K562 (cell line): Measurements from ENCODE around the gene SOX6. TPM values are rescaled to one million over a fixed set of nuclear protein-coding genes. Genes with fewer than 3 reads are reported as not detected.

Source experiments
- ATAC-seq: fragments of 200-7000 bp; cut with Tn5 transposase; 3 replicates; pipeline ENCODE4 v1.9.1; 2020; ENCODE audit warnings: moderate library complexity
- BruUV-seq: library from RNA; stranded (reverse); fragments of 400-500 nt; replicated peaks from 2 replicates; lab custom pipeline; 2021; lab: Mats Ljungman, UMichigan
- CTCF ChIA-PET: fragments of 300-600 bp; formaldehyde crosslinking; extraction: SDS; loops from one replicate; lab custom pipeline; 2021; ENCODE audit warnings: low intra/inter-chr PET ratio; lab: Yijun Ruan, JAX
- POLR2A ChIA-PET: fragments of 300-600, 350-650 bp; sonication (Branson Sonifier 250); formaldehyde crosslinking; extraction: SDS; loops from one replicate; lab custom pipeline; 2021; ENCODE audit warnings: antibody characterized with exemption, inconsistent platforms; lab: Yijun Ruan, JAX
- DNase-seq, 4 experiments: peaks; one replicate each; pipeline versions ENCODE4 v3.0.0 to v3.0.0-alpha.2; 2011 to 2018; ENCODE audit warnings: low spot score in 3 of 4, mixed read lengths in 3 of 4; ENCODE audit errors: extremely low read depth in 1 of 4
- FAIRE-seq: peaks from 2 replicates; lab custom pipeline; 2011; peaks lifted over from hg19 to GRCh38; lab: Jason Lieb, UNC
- H2AFZ ChIP-seq: 2 replicates; pipeline ENCODE4 v1.6.0; 2011; ENCODE audit warnings: low read depth, low read length, control low read depth, inconsistent platforms
- H3K27ac ChIP-seq: fragments of 200-600 bp; 3 replicates; pipeline ENCODE4 v1.8.0; 2011; ENCODE audit warnings: low read depth, mild to moderate bottlenecking, control low read depth, inconsistent platforms, low read length, moderate library complexity, mixed read lengths; ENCODE audit errors: extremely low read depth
- H3K27me3 ChIP-seq, 2 experiments: fragments of 300-600 bp in 1 of 2; 2 replicates in 1 of 2; 3 replicates in 1 of 2; pipeline versions ENCODE4 v1.6.0 to v1.8.0; 2011; ENCODE audit warnings: inconsistent platforms in 2 of 2, low read length in 2 of 2, mild to moderate bottlenecking in 1 of 2, mixed read lengths in 1 of 2, moderate library complexity in 1 of 2; ENCODE audit not compliant: control insufficient read depth in 2 of 2, insufficient read depth in 2 of 2
- H3K36me3 ChIP-seq: fragments of 300-600 bp; 3 replicates; pipeline ENCODE4 v1.8.0; 2011; ENCODE audit warnings: mild to moderate bottlenecking, low read length, inconsistent platforms; ENCODE audit not compliant: control insufficient read depth, insufficient read depth
- H3K4me1 ChIP-seq, 2 experiments: fragments of 200-600 bp in 1 of 2; replicated peaks in 1 of 2; 2 replicates in 1 of 2; 3 replicates in 1 of 2; pipeline versions ENCODE4 v1.5.1 to v1.8.0; 2011; ENCODE audit warnings: inconsistent platforms in 2 of 2, low read length in 2 of 2, mild to moderate bottlenecking in 1 of 2, mixed read lengths in 1 of 2, moderate library complexity in 1 of 2; ENCODE audit not compliant: control insufficient read depth in 2 of 2, insufficient read depth in 2 of 2
- H3K4me2 ChIP-seq: 2 replicates; pipeline ENCODE4 v1.6.1; 2011; ENCODE audit warnings: low read length, control low read depth, inconsistent platforms, mixed read lengths; ENCODE audit not compliant: insufficient read depth
- H3K4me3 ChIP-seq: fragments of 200-600 bp; sonication (generic), shearing (Covaris generic); 2 replicates; pipeline ENCODE4 v1.5.1; 2016; ENCODE audit warnings: control low read depth, inconsistent platforms
- H3K79me2 ChIP-seq: fragments of 200-600 bp; 3 replicates; pipeline ENCODE4 v1.8.0; 2011; ENCODE audit warnings: low read length, inconsistent platforms; ENCODE audit not compliant: control insufficient read depth, insufficient read depth
- H3K9ac ChIP-seq, 2 experiments: 2 replicates each; pipeline versions ENCODE4 v1.6.0 to v1.6.1; 2011; ENCODE audit warnings: low read depth in 2 of 2, low read length in 2 of 2, control low read depth in 1 of 2, inconsistent platforms in 1 of 2, mild to moderate bottlenecking in 1 of 2, mixed read lengths in 1 of 2; ENCODE audit not compliant: insufficient read depth in 1 of 2
- H3K9me1 ChIP-seq: one replicate; pipeline ENCODE4 v1.6.0; 2011; ENCODE audit warnings: inconsistent platforms, mild to moderate bottlenecking, low read length, moderate library complexity; ENCODE audit not compliant: control insufficient read depth, insufficient read depth
- H3K9me3 ChIP-seq: replicated peaks from 2 replicates; pipeline ENCODE4 v1.5.1; 2011; ENCODE audit warnings: low read depth, low read length, inconsistent platforms; ENCODE audit not compliant: control insufficient read depth, insufficient read depth
- H4K20me1 ChIP-seq: replicated peaks from 2 replicates; pipeline ENCODE4 v1.6.1; 2011; ENCODE audit warnings: low read length, inconsistent platforms, mixed read lengths; ENCODE audit not compliant: control insufficient read depth, insufficient read depth
- ADNP ChIP-seq: fragments of 200-800 bp; sonication (Bioruptor generic); IDR thresholded peaks from 2 replicates; pipeline ENCODE4 v1.6.1; 2016; ENCODE audit warnings: missing genetic modification characterization, missing compliant biosample characterization
- AFF4 ChIP-seq: sonication (generic); formaldehyde crosslinking; IDR thresholded peaks from 2 replicates; pipeline ENCODE4 v1.8.0; 2023; ENCODE audit warnings: mild to moderate bottlenecking, missing genetic modification reagents
- POLR2AphosphoS5 ChIP-seq: IDR thresholded peaks from 2 replicates; pipeline ENCODE4 v1.6.1; 2011; ENCODE audit warnings: mild to moderate bottlenecking, low read depth, low read length, moderate library complexity; ENCODE audit not compliant: control insufficient read depth, insufficient read depth
- SREBF2 ChIP-seq: sonication (generic); formaldehyde crosslinking; IDR thresholded peaks from 2 replicates; pipeline ENCODE4 v1.4.0; 2020; ENCODE audit warnings: mild to moderate bottlenecking, missing genetic modification reagents
- TRIM25 ChIP-seq: fragments of 450-650 bp; IDR thresholded peaks from 2 replicates; pipeline ENCODE4 v1.7.0; 2016; ENCODE audit warnings: borderline replicate concordance
- ZNF232 ChIP-seq: sonication (generic); formaldehyde crosslinking; IDR thresholded peaks from 2 replicates; pipeline ENCODE4 v1.8.0; 2022; ENCODE audit warnings: mild to moderate bottlenecking, missing genetic modification reagents
- ZNF280B ChIP-seq: fragments of 250-450 bp; sonication (Bioruptor Pico); IDR thresholded peaks from 2 replicates; pipeline ENCODE4 v1.5.1; 2021; ENCODE audit warnings: mild to moderate bottlenecking
- WGBS: fragments of 100-300 bp; shearing (Covaris generic); methylation state at CpG from one replicate; pipeline ENCODE4 v1.1.6; 2016; ENCODE audit warnings: low coverage, mixed read lengths; ENCODE audit not compliant: insufficient coverage; ENCODE audit errors: missing lambda C conversion rate; 5-methylcytosine and 5-hydroxymethylcytosine counted together
- in situ Hi-C: fragments of 300-500 bp; cut with MboI; formaldehyde crosslinking; loops from 4 replicates; pipeline ENCODE4 v1.15.0; 2018; ENCODE audit warnings: inconsistent platforms, mixed read lengths
- intact Hi-C: fragments of 100-400 bp; cut with micrococcal nuclease; formaldehyde crosslinking; loops from 2 replicates; pipeline ENCODE4 v1.14.2; 2022
- polyA plus RNA-seq, 8 experiments: library from polyadenylated mRNA; depleted of rRNA in 4 of 8; stranded (reverse) in 5 of 8; unstranded in 3 of 8; fragments of >200 nt; fragmentation: Nextera tagmentation in 2 of 8; fragmentation: Illumina TruSeq in 1 of 8; extraction: Ambion mirVana in 2 of 8; extraction: Trizol in 1 of 8; gene quantifications; 2 replicates each; pipeline versions ENCODE4 v1.2.1 to v1.2.3, GENCODE V29; 2011 to 2014; ENCODE audit warnings: inconsistent platforms in 1 of 8, missing spikeins in 1 of 8
- total RNA-seq, 7 experiments: library from RNA; depleted of rRNA in 6 of 7; stranded (reverse); fragments of >200 nt in 6 of 7; fragmentation: Illumina TruSeq in 2 of 7; extraction: Trizol in 2 of 7; gene quantifications; 2 replicates each; pipeline versions ENCODE4 v1.2.1 to v1.2.3, GENCODE V29; 2011 to 2021; ENCODE audit warnings: low replicate concordance in 1 of 7

The SOX6 gene
- total and polyA plus RNA-seq, 9 of the 15 experiments (the other 6 are each of a cell fraction or from before 2014, with no cell fraction given) = 0.89 to 8.7 (median 5.7) TPM

GRCh38 chr11:15926071-15926470 lies 430.3 kb downstream of the SOX6 start:
- no peak overlapping the region for H3K27ac ChIP-seq
- intact Hi-C loops = no loop called here
- no peaks in the 10 kb centered on the region for H4K20me1 ChIP-seq
- no peaks in the 10 kb centered on the region for H3K9me3 ChIP-seq
- TF ChIP-seq ZNF280B (CRISPR knock-in tag) (no peak), TRIM25 (no peak), ADNP (tag) (no peak), POLR2AphosphoS5 (no peak), ZNF232 (CRISPR knock-in tag) (no peak), AFF4 (CRISPR knock-in tag) (no peak), SREBF2 (no peak)
- TF ChIP-seq, all 486 proteins: peak for 0
- Histone ChIP-seq H3K4me2 (no peak overlapping the region), H3K9me1 (no peaks in the 10 kb centered on the region), H3K9ac (no peak overlapping the region), H3K4me1 (no peaks in the 10 kb centered on the region), H3K79me2 (no peaks in the 10 kb centered on the region), H3K4me3 (no peak overlapping the region), H3K36me3 (no peaks in the 10 kb centered on the region), H3K27me3 (peaks cover 3 to 21% of the 10 kb centered on the region in 2 experiments; a peak in 3 of 5 replicates), H2AFZ (no peak overlapping the region)
- CTCF ChIA-PET = no interaction called here
- in situ Hi-C loops = no loop called here
- DNase-seq = no peak
- no TSS peak for BruUV-seq
- FAIRE-seq = no peak
- POLR2A ChIA-PET = interaction anchor here (0.6 kb wide), 1 partner anchor 230 kb away, joined by 3 read pairs; no protein-coding TSS in a partner anchor
- 0% methylated on average over 2 of the region's 2 CpGs for WGBS
- ATAC-seq = no peak
